ENCODE data around the gene IL17RD. TPM values are rescaled to one million over a fixed set of nuclear protein-coding genes. Genes with fewer than 3 reads are reported as not detected.

Gene IL17RD
- total and polyA plus RNA-seq, 10 of the 15 experiments (the other 5 are each of a cell fraction or from before 2014, with no cell fraction given), result 0.01 to 0.08 (median 0.04) TPM; not detected in 3

GRCh38 chr3:57064572-57064971 lies 100.6 kb downstream of the IL17RD start:
- RAD21 ChIA-PET (ENCODE audit: unreplicated experiment), result interaction anchor here (1.6 kb wide), 1 partner anchor 59 kb away, joined by 5 read pairs; no protein-coding TSS in a partner anchor
- H3K27me3 ChIP-seq (replicated peaks in 1 of 2; ENCODE audit: control insufficient read depth in 2 of 2, insufficient read depth in 2 of 2, low read length in 1 of 2), result no peaks in the 10 kb centered on the region
- no peaks in the 10 kb centered on the region for H3K36me3 ChIP-seq (ENCODE audit: control insufficient read depth in 2 of 2, insufficient read depth in 2 of 2, low read length in 1 of 2)
- H3K27ac ChIP-seq (ENCODE audit: control insufficient read depth, insufficient read depth), result no peak overlapping the region
- in situ Hi-C loops (cut with MboI), result no loop called here
- TF ChIP-seq ELK1 (IDR thresholded peaks at IDR 0.05; ENCODE audit: low read depth, low read length), result no peak
- 0 out of 3 replicates have a peak, but pooled peaks of 1 of the 2 experiments have one; percentile 13 for TF ChIP-seq EGR1 (IDR thresholded peaks at IDR 0.05; ENCODE audit: borderline replicate concordance in 1 of 2, low read depth in 2 of 2, low read length in 2 of 2)
- peak; percentile 43; the same call in 1 of the 2 replicates for TF ChIP-seq JUNB (IDR thresholded peaks at IDR 0.05)
- no peaks in the 10 kb centered on the region for H4K20me1 ChIP-seq (ENCODE audit: control insufficient read depth, insufficient read depth)
- DNase-seq (ENCODE audit: low read depth, low spot score) (no peak), ATAC-seq (no peak), FAIRE-seq (no peak)
- SMC1A ChIA-PET (ENCODE audit: uncharacterized antibody, unreplicated experiment), result interaction anchor here (1.9 kb wide), 1 partner anchor 18 kb away, joined by 7 read pairs; no protein-coding TSS in a partner anchor
- intact Hi-C loops (cut with micrococcal nuclease; ENCODE audit: unreplicated experiment), result loop anchor here (10.0 kb wide), 1 partner anchor 360 kb away; no protein-coding TSS in a partner anchor
- WGBS (ENCODE audit: insufficient coverage, insufficient replicate concordance, low lambda C conversion rate, missing lambda C conversion rate), result 94% methylated on average over 2 of the region's 2 CpGs
- no peak overlapping the region for H3K4me2 ChIP-seq (ENCODE audit: control insufficient read depth, insufficient read depth)
- CTCF ChIA-PET, result interaction anchor here (0.6 to 2.6 kb wide), 2 partner anchors 76 to 1018 kb away, joined by 3 to 5 read pairs; no protein-coding TSS in a partner anchor
- POLR2A ChIA-PET, result interaction anchor here (1.4 kb wide), 1 partner anchor 18 kb away, joined by 3 read pairs; no protein-coding TSS in a partner anchor
- H3K9me3 ChIP-seq (replicated peaks; ENCODE audit: control insufficient read depth, insufficient read depth, low read length), result no peaks in the 10 kb centered on the region; the same call in 1 of the 3 replicates
- no peaks in the 10 kb centered on the region for H3K79me2 ChIP-seq (ENCODE audit: control insufficient read depth, insufficient read depth, low read length)
- H3K4me3 ChIP-seq, result no peak overlapping the region
- H2AFZ ChIP-seq (ENCODE audit: control insufficient read depth, low read depth, low read length), result no peak overlapping the region
- H3K4me1 ChIP-seq (ENCODE audit: control insufficient read depth, insufficient read depth, low read length), result peaks cover 4% of the 10 kb centered on the region
- no TSS peak for BruUV-seq (replicated peaks)
- H3K9ac ChIP-seq (ENCODE audit: control insufficient read depth, insufficient read depth, low read length), result no peak overlapping the region

GRCh38 chr3:57064001-57064400 lies 101.2 kb downstream of the IL17RD start:
- H3K27me3 ChIP-seq (replicated peaks in 1 of 2; ENCODE audit: control insufficient read depth in 2 of 2, insufficient read depth in 2 of 2, low read length in 1 of 2), result no peaks in the 10 kb centered on the region
- POLR2A ChIA-PET, result no interaction called here
- CTCF ChIA-PET, result interaction anchor here (1.3 to 2.6 kb wide), 2 partner anchors 75 to 361 kb away, joined by 3 to 5 read pairs; no protein-coding TSS in a partner anchor
- RAD21 ChIA-PET (ENCODE audit: unreplicated experiment), result interaction anchor here (0.7 kb wide), 1 partner anchor 9 kb away, joined by 3 read pairs; no protein-coding TSS in a partner anchor
- no peaks in the 10 kb centered on the region for H3K79me2 ChIP-seq (ENCODE audit: control insufficient read depth, insufficient read depth, low read length)
- H3K9me3 ChIP-seq (replicated peaks; ENCODE audit: control insufficient read depth, insufficient read depth, low read length), result no peaks in the 10 kb centered on the region; the same call in 1 of the 3 replicates
- H3K36me3 ChIP-seq (ENCODE audit: control insufficient read depth in 2 of 2, insufficient read depth in 2 of 2, low read length in 1 of 2), result no peaks in the 10 kb centered on the region
- DNase-seq (ENCODE audit: low read depth, low spot score), result no peak
- H3K27ac ChIP-seq (ENCODE audit: control insufficient read depth, insufficient read depth), result no peak overlapping the region
- H3K4me3 ChIP-seq, result no peak overlapping the region
- no peak for FAIRE-seq
- no peak overlapping the region for H2AFZ ChIP-seq (ENCODE audit: control insufficient read depth, low read depth, low read length)
- no peak overlapping the region for H3K9ac ChIP-seq (ENCODE audit: control insufficient read depth, insufficient read depth, low read length)
- no peak for TF ChIP-seq MAX (IDR thresholded peaks at IDR 0.05; ENCODE audit: low read depth, low read length)
- peak; percentile 12; the same call in 1 of the 2 replicates for TF ChIP-seq RUNX3 (IDR thresholded peaks at IDR 0.05; ENCODE audit: low read length)
- TF ChIP-seq NRF1 (conservative IDR thresholded peaks at IDR 0.05; ENCODE audit: low read depth, low read length), result no peak
- BruUV-seq (replicated peaks), result no TSS peak
- SMC1A ChIA-PET (ENCODE audit: uncharacterized antibody, unreplicated experiment), result interaction anchor here (1.9 kb wide), 1 partner anchor 17 kb away, joined by 7 read pairs; no protein-coding TSS in a partner anchor
- intact Hi-C loops (cut with micrococcal nuclease; ENCODE audit: unreplicated experiment), result loop anchor here (10.0 kb wide), 1 partner anchor 359 kb away; no protein-coding TSS in a partner anchor
- no peak overlapping the region for H3K4me2 ChIP-seq (ENCODE audit: control insufficient read depth, insufficient read depth)
- H4K20me1 ChIP-seq (ENCODE audit: control insufficient read depth, insufficient read depth), result no peaks in the 10 kb centered on the region
- in situ Hi-C loops (cut with MboI), result no loop called here
- H3K4me1 ChIP-seq (ENCODE audit: control insufficient read depth, insufficient read depth, low read length), result peaks cover 4% of the 10 kb centered on the region
- ATAC-seq, result no peak
- 46% methylated on average over 6 of the region's 6 CpGs for WGBS (ENCODE audit: insufficient coverage, insufficient replicate concordance, low lambda C conversion rate, missing lambda C conversion rate)

All from GM12878 (cell line).